Progenitor cell of endocrine pancreas (in vitro differentiated cells): ENCODE data around the gene PLEKHD1. TPM values are rescaled to one million over a fixed set of nuclear protein-coding genes. Genes with fewer than 3 reads are reported as not detected.

Experiments used
- DNase-seq: peaks from one replicate; pipeline ENCODE4 v3.0.0; 2021; ENCODE audit warnings: low spot score; ENCODE audit not compliant: unreplicated experiment
- H3K27ac Mint-ChIP-seq: 2 replicates; pipeline ENCODE4 v1.8.0; 2021; ENCODE audit warnings: mild to moderate bottlenecking, moderate library complexity, mixed read lengths
- H3K27me3 Mint-ChIP-seq: 2 replicates; pipeline ENCODE4 v1.8.0; 2021; ENCODE audit warnings: mixed read lengths
- H3K36me3 Mint-ChIP-seq: 2 replicates; pipeline ENCODE4 v1.8.0; 2022; ENCODE audit warnings: mixed read lengths; ENCODE audit not compliant: insufficient read depth
- H3K4me1 Mint-ChIP-seq: 2 replicates; pipeline ENCODE4 v1.8.0; 2021; ENCODE audit warnings: low read depth, mixed read lengths
- H3K4me3 Mint-ChIP-seq: 2 replicates; pipeline ENCODE4 v1.8.0; 2021; ENCODE audit warnings: low read depth, mild to moderate bottlenecking, moderate library complexity, mixed read lengths
- H3K9me3 Mint-ChIP-seq: 2 replicates; pipeline ENCODE4 v1.8.0; 2021; ENCODE audit warnings: low read depth, mixed read lengths
- total RNA-seq: library from RNA; stranded (reverse); gene quantifications from 2 replicates; pipeline ENCODE4 v1.2.1, GENCODE V29; 2021
- TF ChIP-seq, protein P1 (sequence below): fragments of 200-600 bp; sonication (generic); IDR thresholded peaks from one replicate; pipeline ENCODE4 v1.5.0; 2021; ENCODE audit warnings: antibody characterized with exemption, mild to moderate bottlenecking; ENCODE audit not compliant: unreplicated experiment

Gene PLEKHD1
- total RNA-seq, 1 donor from 2014 or later, result 1.5 TPM

GRCh38 chr14:69528143-69528542 lies 43.6 kb downstream of the PLEKHD1 start:
- Mint-ChIP-seq H3K4me3 (no peak overlapping the region), H3K36me3 (no peaks in the 10 kb centered on the region), H3K27me3 (peaks cover 7% of the 10 kb centered on the region), H3K4me1 (peaks cover 25% of the 10 kb centered on the region), H3K9me3 (no peaks in the 10 kb centered on the region), H3K27ac (no peak overlapping the region)
- TF ChIP-seq, protein P1, sequence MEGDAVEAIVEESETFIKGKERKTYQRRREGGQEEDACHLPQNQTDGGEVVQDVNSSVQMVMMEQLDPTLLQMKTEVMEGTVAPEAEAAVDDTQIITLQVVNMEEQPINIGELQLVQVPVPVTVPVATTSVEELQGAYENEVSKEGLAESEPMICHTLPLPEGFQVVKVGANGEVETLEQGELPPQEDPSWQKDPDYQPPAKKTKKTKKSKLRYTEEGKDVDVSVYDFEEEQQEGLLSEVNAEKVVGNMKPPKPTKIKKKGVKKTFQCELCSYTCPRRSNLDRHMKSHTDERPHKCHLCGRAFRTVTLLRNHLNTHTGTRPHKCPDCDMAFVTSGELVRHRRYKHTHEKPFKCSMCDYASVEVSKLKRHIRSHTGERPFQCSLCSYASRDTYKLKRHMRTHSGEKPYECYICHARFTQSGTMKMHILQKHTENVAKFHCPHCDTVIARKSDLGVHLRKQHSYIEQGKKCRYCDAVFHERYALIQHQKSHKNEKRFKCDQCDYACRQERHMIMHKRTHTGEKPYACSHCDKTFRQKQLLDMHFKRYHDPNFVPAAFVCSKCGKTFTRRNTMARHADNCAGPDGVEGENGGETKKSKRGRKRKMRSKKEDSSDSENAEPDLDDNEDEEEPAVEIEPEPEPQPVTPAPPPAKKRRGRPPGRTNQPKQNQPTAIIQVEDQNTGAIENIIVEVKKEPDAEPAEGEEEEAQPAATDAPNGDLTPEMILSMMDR, result no peak
- DNase-seq, result no peak

- Mint-ChIP-seq H3K9me3 (no peaks in the 10 kb centered on the region), H3K4me1 (peaks cover 28% of the 10 kb centered on the region), H3K4me3 (no peak overlapping the region), H3K27ac (no peak overlapping the region), H3K27me3 (peaks cover 7% of the 10 kb centered on the region), H3K36me3 (no peaks in the 10 kb centered on the region)
- DNase-seq, result no peak
- TF ChIP-seq, protein P1, result no peak
Measured at GRCh38 chr14:69528930-69529329, 44.4 kb downstream of the PLEKHD1 start.

DNA sequence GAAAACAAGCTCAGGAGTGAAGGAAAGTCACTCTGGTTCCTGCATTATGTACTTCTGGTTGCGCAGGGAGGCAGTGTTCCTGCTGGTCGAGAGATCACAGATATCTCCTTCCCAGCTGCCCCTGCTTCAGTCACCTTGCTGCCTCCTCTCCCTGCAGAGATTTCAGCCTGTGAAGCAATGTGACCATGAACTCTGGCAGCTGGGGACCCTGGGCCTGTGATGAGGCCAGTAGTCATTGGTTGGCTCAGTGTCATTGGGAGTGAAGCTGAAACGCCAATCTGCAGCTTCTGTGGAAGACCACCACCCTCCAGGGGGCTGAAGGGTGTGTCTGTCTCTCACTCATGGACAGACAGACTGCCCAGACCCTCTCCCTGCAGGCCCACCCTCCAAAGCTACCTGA lies 45.0 kb downstream of the PLEKHD1 start:
- peaks cover 7% of the 10 kb centered on the region for H3K27me3 Mint-ChIP-seq
- no peak overlapping the region for H3K27ac Mint-ChIP-seq
- no peaks in the 10 kb centered on the region for H3K9me3 Mint-ChIP-seq
- H3K4me1 Mint-ChIP-seq, result peaks cover 28% of the 10 kb centered on the region
- H3K4me3 Mint-ChIP-seq, result no peak overlapping the region
- DNase-seq, result no peak
- H3K36me3 Mint-ChIP-seq, result no peaks in the 10 kb centered on the region
- TF ChIP-seq, protein P1, result no peak

DNA sequence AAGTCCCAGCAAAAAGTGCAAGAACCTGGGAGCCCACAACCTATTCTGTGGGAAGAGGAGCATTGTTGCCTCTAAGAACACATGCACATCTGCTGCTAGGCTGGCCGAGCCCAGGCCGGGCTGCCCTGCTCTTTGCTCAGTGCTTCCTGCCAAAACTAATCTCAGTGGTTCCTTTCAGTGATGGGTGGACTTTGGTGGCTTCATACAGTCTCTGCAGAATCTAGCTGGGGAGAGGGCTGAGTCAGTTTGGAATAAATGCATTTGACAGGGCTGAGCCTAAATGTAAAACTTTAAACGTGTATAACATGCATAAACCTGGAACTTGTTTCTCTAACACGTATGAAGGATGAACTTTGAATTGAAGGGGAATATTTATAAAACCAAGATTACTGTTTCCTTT lies 45.6 kb downstream of the PLEKHD1 start:
- no peaks in the 10 kb centered on the region for H3K36me3 Mint-ChIP-seq
- no peak overlapping the region for H3K4me3 Mint-ChIP-seq
- no peak overlapping the region for H3K27ac Mint-ChIP-seq
- no peaks in the 10 kb centered on the region for H3K9me3 Mint-ChIP-seq
- H3K27me3 Mint-ChIP-seq, result peaks cover 3% of the 10 kb centered on the region
- TF ChIP-seq, protein P1, result no peak
- DNase-seq, result no peak
- peaks cover 30% of the 10 kb centered on the region for H3K4me1 Mint-ChIP-seq

DNA sequence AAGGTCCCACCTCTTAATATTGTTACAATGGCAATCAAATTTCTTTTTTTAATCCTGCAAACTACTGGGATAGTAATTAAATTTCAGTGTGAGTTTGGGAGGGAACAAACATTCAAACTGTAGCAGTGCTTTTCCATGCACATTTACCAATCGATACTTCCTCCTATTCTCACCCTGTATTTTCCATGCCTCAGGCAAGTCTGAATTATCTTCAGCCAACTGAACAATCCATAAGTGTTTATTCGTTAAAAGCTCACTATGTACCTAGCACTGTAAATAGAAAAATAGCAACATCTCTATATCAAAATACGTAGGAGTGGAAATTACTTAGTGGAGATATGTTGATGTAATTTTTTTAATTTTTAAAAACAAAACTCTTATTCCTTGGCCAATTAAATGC lies 46.6 kb downstream of the PLEKHD1 start:
- DNase-seq, result no peak
- H3K27me3 Mint-ChIP-seq, result no peaks in the 10 kb centered on the region
- no peaks in the 10 kb centered on the region for H3K36me3 Mint-ChIP-seq
- no peak overlapping the region for H3K4me3 Mint-ChIP-seq
- H3K27ac Mint-ChIP-seq, result no peak overlapping the region
- peaks cover 31% of the 10 kb centered on the region for H3K4me1 Mint-ChIP-seq
- TF ChIP-seq, protein P1, result no peak
- no peaks in the 10 kb centered on the region for H3K9me3 Mint-ChIP-seq
